Measurements from ENCODE around the gene LTB4R.
"Not testable (repeated sequence)": the region's sequence is repeated elsewhere in the genome, so short reads cannot be mapped to it uniquely, and the experiment has no call there.

LTB4R gene

DNA sequence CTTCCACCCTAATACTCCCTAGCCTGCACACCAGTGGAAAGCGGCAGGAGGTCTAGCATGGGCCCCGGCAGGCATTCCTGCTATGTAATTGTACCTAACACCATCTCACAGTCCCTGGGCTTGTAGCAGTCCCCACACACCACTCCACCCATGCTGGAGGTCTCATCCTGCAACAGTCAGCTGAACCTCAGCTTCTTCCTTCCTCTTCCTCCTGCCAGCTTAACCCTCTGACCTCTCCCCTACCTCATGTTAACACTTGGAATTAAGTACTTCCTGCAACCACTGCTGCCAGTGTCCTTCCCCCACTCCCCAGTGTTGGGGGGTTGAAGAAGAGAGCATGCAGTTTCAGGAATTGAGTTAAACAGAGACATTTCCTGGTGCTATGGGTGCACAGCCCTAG is 16.0 kb downstream of the LTB4R start:
- Histone ChIP-seq H3K36me3 (ENCODE audit: control insufficient read depth in 2 of 2, insufficient read depth in 2 of 2, low read length in 2 of 2) (no peaks in the 10 kb centered on the region), H3K4me3 (ENCODE audit: low read length in 2 of 2) (no peak overlapping the region), H3K4me1 (ENCODE audit: control insufficient read depth, insufficient read depth, low read length) (peaks cover 13% of the 10 kb centered on the region), H3K27ac (ENCODE audit: low read length) (no peak overlapping the region), H3K9me3 (ENCODE audit: control insufficient read depth in 2 of 2, low read length in 2 of 2) (no peaks in the 10 kb centered on the region), H3K9ac (ENCODE audit: low read length in 2 of 2) (no peak overlapping the region), H3K27me3 (ENCODE audit: control insufficient read depth in 1 of 2, insufficient read depth in 2 of 2, low read length in 2 of 2) (peaks cover 7 to 10% of the 10 kb centered on the region in 2 donors)

DNA sequence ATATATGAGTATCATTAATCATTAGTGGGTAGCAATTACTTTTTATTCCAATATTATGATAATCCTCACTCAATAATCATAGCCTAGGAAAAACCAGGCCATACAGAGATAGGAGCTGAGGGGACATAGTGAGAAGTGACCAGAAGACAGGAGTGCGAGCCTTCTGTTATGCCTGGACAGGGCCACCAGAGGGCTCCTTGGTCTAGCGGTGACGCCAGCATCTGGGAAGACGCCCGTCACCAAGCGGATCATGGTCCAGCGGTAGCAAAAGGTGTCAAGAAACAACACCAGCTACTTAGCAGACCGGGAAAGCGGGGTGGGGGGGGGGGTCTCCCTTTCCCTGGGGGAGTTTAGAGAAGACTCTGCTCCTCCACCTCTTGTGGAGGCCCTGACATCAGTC is 16.6 kb downstream of the LTB4R start:
- H3K4me3 ChIP-seq (ENCODE audit: low read length in 2 of 2), result not testable (repeated sequence)

DNA sequence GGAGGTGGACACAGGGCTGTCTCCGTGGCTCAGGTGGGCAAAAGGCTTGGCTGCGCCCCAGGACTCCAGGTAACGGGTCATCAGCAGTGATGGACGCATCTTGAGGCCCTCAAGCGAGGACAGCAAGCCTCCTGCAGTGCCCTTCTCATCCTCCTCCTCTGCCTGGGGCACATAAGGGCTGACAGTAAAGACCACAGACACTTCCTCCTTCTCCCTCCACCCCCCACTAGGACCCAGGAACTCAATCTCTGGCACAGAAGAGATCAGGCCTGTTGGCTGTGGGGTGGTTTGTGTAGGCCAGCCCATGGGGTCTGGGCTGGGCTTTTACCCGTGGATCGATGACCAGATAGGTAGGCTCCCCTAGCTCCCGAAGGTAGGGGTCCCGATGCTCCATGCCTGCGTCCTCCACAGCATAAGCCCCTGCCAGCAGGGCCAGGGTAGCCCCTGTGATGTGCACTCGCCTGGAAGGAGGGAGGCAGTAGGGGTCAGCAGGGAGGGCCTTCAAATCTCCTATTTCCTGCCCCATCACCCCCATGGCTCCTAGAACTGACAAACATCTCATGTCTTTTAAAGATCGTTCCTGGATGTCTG is 17.9 kb downstream of the LTB4R start:
- H3K4me3 ChIP-seq (ENCODE audit: low read length in 2 of 2), result no peak overlapping the region
- H3K36me3 ChIP-seq (ENCODE audit: control insufficient read depth in 2 of 2, insufficient read depth in 2 of 2, low read length in 2 of 2), result no peaks in the 10 kb centered on the region
- peaks cover 17 to 20% of the 10 kb centered on the region in 2 donors for H3K27me3 ChIP-seq (ENCODE audit: control insufficient read depth in 1 of 2, insufficient read depth in 2 of 2, low read length in 2 of 2)
- no peak overlapping the region for H3K27ac ChIP-seq (ENCODE audit: low read length)
- H3K9me3 ChIP-seq (ENCODE audit: control insufficient read depth in 2 of 2, low read length in 2 of 2), result no peaks in the 10 kb centered on the region
- H3K9ac ChIP-seq (ENCODE audit: low read length in 2 of 2), result no peak overlapping the region
- H3K4me1 ChIP-seq (ENCODE audit: control insufficient read depth, insufficient read depth, low read length), result peaks cover 28% of the 10 kb centered on the region

More for the DNA sequence above, 16.6 kb downstream of the LTB4R start:
- H3K4me1 ChIP-seq (ENCODE audit: control insufficient read depth, insufficient read depth, low read length), result peaks cover 19% of the 10 kb centered on the region
- H3K27ac ChIP-seq (ENCODE audit: low read length); H3K9me3 ChIP-seq (ENCODE audit: control insufficient read depth in 2 of 2, low read length in 2 of 2); H3K9ac ChIP-seq (ENCODE audit: low read length in 2 of 2); H3K36me3 ChIP-seq (ENCODE audit: control insufficient read depth in 2 of 2, insufficient read depth in 2 of 2, low read length in 2 of 2): not testable (repeated sequence)
- peaks cover 13 to 16% of the 10 kb centered on the region in 2 donors for H3K27me3 ChIP-seq (ENCODE audit: control insufficient read depth in 1 of 2, insufficient read depth in 2 of 2, low read length in 2 of 2)

DNA sequence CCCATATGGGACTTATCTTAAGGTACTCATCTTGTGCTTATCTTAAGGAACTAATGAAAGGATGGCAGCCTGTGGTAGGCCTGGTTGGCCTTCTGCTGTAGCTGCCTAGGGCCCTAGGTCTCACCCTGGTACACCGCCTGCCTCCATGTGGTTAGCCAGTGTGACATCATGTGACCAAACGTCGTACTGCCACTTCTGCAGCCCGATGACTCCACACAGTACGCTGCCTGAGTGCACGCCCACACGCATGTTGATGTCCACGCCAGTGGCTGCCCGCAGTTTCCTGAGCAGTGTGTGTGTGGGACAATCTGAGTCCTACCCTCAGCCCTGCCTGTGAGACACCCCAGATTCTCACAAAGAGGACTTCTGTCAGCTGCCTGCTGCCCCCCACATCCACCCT is 18.4 kb downstream of the LTB4R start:
- Histone ChIP-seq H3K4me1 (ENCODE audit: control insufficient read depth, insufficient read depth, low read length) (peaks cover 33% of the 10 kb centered on the region), H3K27ac (ENCODE audit: low read length) (no peak overlapping the region), H3K9me3 (ENCODE audit: control insufficient read depth in 2 of 2, low read length in 2 of 2) (no peaks in the 10 kb centered on the region), H3K4me3 (ENCODE audit: low read length in 2 of 2) (no peak overlapping the region), H3K27me3 (ENCODE audit: control insufficient read depth in 1 of 2, insufficient read depth in 2 of 2, low read length in 2 of 2) (peaks cover 22 to 25% of the 10 kb centered on the region in 2 donors), H3K9ac (ENCODE audit: low read length in 2 of 2) (no peak overlapping the region), H3K36me3 (ENCODE audit: control insufficient read depth in 2 of 2, insufficient read depth in 2 of 2, low read length in 2 of 2) (no peaks in the 10 kb centered on the region)

DNA sequence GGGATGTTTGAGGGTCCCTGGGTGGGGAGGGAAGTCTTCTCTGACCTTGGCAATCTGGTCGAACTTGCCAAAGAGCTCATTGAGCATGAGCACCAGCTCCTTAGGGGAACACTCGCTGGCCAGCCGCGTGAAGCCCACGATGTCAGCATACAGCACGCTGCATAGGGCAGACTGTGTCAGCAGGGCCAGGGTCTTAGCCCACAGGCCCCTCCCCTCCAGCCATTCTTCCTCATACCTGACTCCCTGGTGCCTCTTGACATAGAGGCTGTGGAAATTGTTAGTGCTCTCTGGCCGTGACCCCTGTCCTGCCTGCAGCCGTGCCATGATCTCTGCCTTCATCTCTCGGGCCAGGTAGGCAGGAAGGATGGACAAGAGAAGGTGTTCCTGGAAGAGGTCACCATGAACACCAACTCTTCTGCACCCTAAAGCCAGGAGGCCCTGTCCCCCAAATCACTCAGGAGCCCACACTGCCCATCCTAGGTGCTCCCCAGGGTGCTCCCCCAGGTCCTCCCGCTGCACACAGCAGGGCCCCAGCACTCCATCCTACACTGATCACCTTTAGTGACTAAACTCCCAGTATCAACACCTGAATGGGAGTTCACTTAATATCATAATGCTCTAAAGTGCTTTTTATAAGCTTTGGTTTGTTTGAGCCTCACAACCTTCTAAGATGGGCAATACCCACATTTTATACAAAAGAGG is 19.8 kb downstream of the LTB4R start:
- no peaks in the 10 kb centered on the region for H3K9me3 ChIP-seq (ENCODE audit: control insufficient read depth in 2 of 2, low read length in 2 of 2)
- no peak overlapping the region for H3K27ac ChIP-seq (ENCODE audit: low read length)
- peaks cover 33% of the 10 kb centered on the region for H3K4me1 ChIP-seq (ENCODE audit: control insufficient read depth, insufficient read depth, low read length)
- no peaks in the 10 kb centered on the region for H3K36me3 ChIP-seq (ENCODE audit: control insufficient read depth in 2 of 2, insufficient read depth in 2 of 2, low read length in 2 of 2)
- peaks cover 34 to 38% of the 10 kb centered on the region in 2 donors for H3K27me3 ChIP-seq (ENCODE audit: control insufficient read depth in 1 of 2, insufficient read depth in 2 of 2, low read length in 2 of 2)
- no peak overlapping the region for H3K9ac ChIP-seq (ENCODE audit: low read length in 2 of 2)
- H3K4me3 ChIP-seq (ENCODE audit: low read length in 2 of 2), result no peak overlapping the region

DNA sequence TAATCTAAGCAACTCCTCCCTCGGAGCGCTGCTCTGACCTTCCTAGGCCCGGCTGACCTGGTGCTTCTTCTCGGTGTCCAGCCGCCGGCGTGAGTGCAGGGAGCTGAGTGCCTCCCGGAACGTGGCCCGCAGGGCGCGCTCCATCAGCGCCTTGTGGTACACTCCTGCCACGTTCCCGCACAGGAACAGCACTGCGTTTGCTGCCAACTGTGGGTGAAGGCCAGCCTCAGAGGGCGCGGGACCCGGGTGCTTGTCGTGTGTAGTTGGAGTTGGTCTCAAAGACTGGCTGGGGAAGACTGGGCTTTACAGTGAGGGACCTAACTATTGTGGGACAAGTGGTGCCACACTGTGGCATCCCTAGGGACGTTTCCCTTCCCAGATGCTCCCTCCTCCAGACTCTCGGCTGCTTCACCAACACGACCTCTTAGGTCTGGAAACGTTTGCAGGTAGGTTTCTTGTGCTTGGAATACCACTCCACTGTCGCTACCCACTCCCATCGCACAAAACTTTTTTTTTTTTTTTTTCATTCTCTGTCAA is 20.5 kb downstream of the LTB4R start:
- H3K27me3 ChIP-seq (ENCODE audit: control insufficient read depth in 1 of 2, insufficient read depth in 2 of 2, low read length in 2 of 2), result peaks cover 34 to 43% of the 10 kb centered on the region in 2 donors
- H3K36me3 ChIP-seq (ENCODE audit: control insufficient read depth in 2 of 2, insufficient read depth in 2 of 2, low read length in 2 of 2), result no peaks in the 10 kb centered on the region
- no peaks in the 10 kb centered on the region for H3K9me3 ChIP-seq (ENCODE audit: control insufficient read depth in 2 of 2, low read length in 2 of 2)
- H3K9ac ChIP-seq (ENCODE audit: low read length in 2 of 2), result no peak overlapping the region
- H3K4me1 ChIP-seq (ENCODE audit: control insufficient read depth, insufficient read depth, low read length), result peaks cover 33% of the 10 kb centered on the region
- H3K4me3 ChIP-seq (ENCODE audit: low read length in 2 of 2), result peak overlapping the region in 1 of 2 donors; percentile 66
- no peak overlapping the region for H3K27ac ChIP-seq (ENCODE audit: low read length)

DNA sequence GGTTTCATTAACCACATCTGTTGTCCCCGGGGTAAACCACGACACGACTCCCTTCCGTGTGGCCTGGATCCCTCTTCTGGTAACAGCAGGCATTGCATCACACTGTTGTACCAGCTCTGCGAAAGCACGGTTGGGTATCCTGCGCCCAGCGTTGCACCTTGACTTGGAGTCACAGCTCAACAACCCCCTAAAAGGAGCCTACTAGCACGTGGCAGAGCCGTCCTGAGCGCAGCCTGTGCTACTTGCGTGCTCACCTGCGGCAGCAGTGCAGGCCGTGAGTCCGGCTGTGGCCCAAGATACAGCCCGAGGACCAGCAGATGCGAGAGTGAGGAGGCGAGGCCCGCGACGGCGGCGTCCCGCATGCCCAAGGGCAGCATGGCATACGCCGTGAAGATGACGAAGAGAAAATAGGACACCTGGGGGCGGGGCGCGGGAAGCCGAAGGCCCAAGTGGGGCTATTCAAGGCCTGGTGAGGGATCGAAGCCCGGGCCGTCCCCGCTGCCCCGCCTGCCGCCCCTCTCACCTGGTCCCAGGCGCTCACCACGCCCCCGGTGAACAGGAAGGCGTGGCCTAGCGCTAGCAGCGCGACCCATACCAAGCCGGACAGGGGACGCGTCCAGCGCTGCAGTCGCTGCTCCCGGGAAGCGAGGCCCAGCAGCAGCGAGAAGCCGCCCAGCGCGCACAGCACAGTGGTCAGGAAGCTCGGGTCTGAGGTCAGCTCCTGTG is 21.1 kb downstream of the LTB4R start:
- Histone ChIP-seq H3K4me3 (ENCODE audit: low read length in 2 of 2) (peak overlapping the region; percentile 46 to 66), H3K9ac (ENCODE audit: low read length in 2 of 2) (peak overlapping the region in 1 of 2 donors; percentile 15), H3K9me3 (ENCODE audit: control insufficient read depth in 2 of 2, low read length in 2 of 2) (no peaks in the 10 kb centered on the region), H3K36me3 (ENCODE audit: control insufficient read depth in 2 of 2, insufficient read depth in 2 of 2, low read length in 2 of 2) (no peaks in the 10 kb centered on the region), H3K4me1 (ENCODE audit: control insufficient read depth, insufficient read depth, low read length) (peaks cover 33% of the 10 kb centered on the region), H3K27me3 (ENCODE audit: control insufficient read depth in 1 of 2, insufficient read depth in 2 of 2, low read length in 2 of 2) (peaks cover 36 to 44% of the 10 kb centered on the region in 2 donors), H3K27ac (ENCODE audit: low read length) (no peak overlapping the region)

DNA sequence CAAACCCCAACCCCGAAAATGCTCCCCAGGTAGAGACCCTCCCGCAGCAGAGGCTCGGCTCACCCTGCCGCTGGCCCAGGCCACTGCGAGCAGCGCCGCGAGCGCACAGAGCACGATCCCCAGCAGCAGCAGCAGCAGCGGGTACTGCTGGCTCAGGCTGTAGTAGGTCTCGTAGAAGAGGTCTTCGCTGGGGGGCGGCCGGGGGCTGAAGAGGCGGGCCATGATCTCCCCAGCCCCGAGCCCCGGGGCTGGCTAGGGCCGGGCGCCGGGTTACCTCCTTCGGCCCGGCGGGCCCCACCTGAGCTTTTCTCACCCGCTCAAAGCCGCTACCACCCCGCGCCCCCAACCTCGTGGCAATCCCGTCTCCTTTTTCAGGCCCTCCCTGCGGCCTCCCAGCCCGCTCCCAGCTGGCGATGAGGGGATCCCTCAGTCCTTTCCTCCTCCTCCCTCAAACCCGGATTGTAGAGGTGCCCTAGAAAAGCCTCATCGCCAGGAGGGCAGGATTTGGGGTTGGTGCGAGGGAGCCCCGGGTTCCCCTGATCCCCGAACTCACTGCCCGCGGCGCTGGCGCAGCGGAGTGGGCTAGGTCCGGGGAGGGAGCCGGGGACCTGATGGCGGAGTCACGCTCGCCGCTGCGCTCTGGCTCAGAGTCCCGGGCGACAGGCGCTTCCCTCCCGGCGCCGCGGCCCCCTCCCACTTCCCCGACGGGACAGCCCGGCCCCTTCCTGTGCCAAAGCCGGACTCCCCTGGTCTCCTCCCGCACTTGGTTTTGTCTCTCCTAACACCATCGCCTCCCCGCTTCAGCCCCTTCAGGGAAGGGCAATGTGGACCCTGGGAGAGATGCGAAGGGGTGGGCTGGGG is 23.4 kb downstream of the LTB4R start, which contains the start of gene ADCY4:
TSS of gene ADCY4 (minus strand) at position 641 of the 861 bp plus-strand sequence. CDS start at position 222, 419 bp downstream.
- H3K36me3 ChIP-seq (ENCODE audit: control insufficient read depth in 2 of 2, insufficient read depth in 2 of 2, low read length in 2 of 2), result no peaks in the 10 kb centered on the region
- H3K9me3 ChIP-seq (ENCODE audit: control insufficient read depth in 2 of 2, low read length in 2 of 2), result no peaks in the 10 kb centered on the region
- peaks cover 46 to 51% of the 10 kb centered on the region in 2 donors for H3K27me3 ChIP-seq (ENCODE audit: control insufficient read depth in 1 of 2, insufficient read depth in 2 of 2, low read length in 2 of 2)
- peaks cover 35% of the 10 kb centered on the region for H3K4me1 ChIP-seq (ENCODE audit: control insufficient read depth, insufficient read depth, low read length)
- H3K9ac ChIP-seq (ENCODE audit: low read length in 2 of 2), result peak within 1 kb of the TSS; percentile 36 to 55
- H3K27ac ChIP-seq (ENCODE audit: low read length), result peak within 1 kb of the TSS; percentile 53
- peak within 1 kb of the TSS; percentile 46 to 64 for H3K4me3 ChIP-seq (ENCODE audit: low read length in 2 of 2)

DNA sequence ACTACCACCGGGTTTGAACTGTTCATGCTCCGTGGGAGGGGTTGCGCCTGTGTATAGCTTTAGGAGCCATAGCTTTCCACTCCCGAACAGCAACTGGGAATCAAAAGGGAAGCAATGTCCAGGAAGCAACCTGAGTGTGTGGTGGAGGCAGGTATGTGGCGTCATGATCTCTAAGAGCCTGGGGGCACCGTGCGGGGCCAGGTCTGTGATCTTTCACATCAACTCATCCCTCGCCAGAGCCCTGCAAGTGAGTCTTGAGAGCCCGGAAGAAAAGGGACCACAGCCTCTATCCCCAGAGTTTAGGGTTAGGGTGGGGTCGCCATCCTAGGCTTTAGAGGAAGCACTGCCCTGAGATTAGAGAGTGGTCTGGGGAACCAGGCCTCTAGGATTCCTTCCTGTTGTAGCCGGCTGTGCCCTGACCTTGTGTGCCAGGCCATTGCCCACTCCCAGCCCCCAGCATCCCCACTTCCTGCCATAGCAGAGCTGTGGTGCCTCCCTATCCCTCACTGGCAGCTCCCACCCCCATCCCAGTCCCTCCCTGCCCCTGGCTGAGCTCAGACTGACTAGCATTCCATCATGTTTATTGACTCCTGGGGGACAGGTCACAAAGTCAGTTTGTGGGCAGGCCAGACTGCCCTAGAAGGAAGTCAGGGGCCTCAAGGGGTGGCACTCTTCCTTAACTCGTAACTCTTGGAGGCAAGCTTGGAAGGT is 24.3 kb downstream of the LTB4R start:
- Histone ChIP-seq H3K27me3 (ENCODE audit: control insufficient read depth in 1 of 2, insufficient read depth in 2 of 2, low read length in 2 of 2) (peaks cover 46 to 50% of the 10 kb centered on the region in 2 donors), H3K9me3 (ENCODE audit: control insufficient read depth in 2 of 2, low read length in 2 of 2) (no peaks in the 10 kb centered on the region), H3K27ac (ENCODE audit: low read length) (no peak overlapping the region), H3K9ac (ENCODE audit: low read length in 2 of 2) (no peak overlapping the region), H3K4me3 (ENCODE audit: low read length in 2 of 2) (peak overlapping the region in 1 of 2 donors; percentile 64), H3K36me3 (ENCODE audit: control insufficient read depth in 2 of 2, insufficient read depth in 2 of 2, low read length in 2 of 2) (no peaks in the 10 kb centered on the region), H3K4me1 (ENCODE audit: control insufficient read depth, insufficient read depth, low read length) (peaks cover 30% of the 10 kb centered on the region)

Data from stomach smooth muscle (tissue), 2 donors.